H1 (cell line): Measurements from ENCODE around the gene RIMS1. TPM values are rescaled to one million over a fixed set of nuclear protein-coding genes. Genes with fewer than 3 reads are reported as not detected.

Experiments
- CTCF ChIA-PET: fragments of 300-600 bp; sonication (Branson Sonifier 250); formaldehyde crosslinking; loops from one replicate; lab custom pipeline; 2021; ENCODE audit not compliant: partially characterized antibody; lab: Charles Lee
- POLR2A ChIA-PET: fragments of 300-600 bp; sonication (Branson Sonifier 250); formaldehyde crosslinking; loops from one replicate; lab custom pipeline; 2021; ENCODE audit warnings: inconsistent platforms; ENCODE audit not compliant: partially characterized antibody; lab: Charles Lee
- DNase-seq, 2 experiments: peaks; one replicate each; pipeline versions ENCODE4 v3.0.0 to v3.0.0-alpha.2; 2010 to 2022; ENCODE audit warnings: low spot score in 2 of 2, low read depth in 1 of 2, mixed read lengths in 1 of 2
- FAIRE-seq: peaks from 2 replicates; lab custom pipeline; 2011; peaks lifted over from hg19 to GRCh38; lab: Jason Lieb, UNC
- H2AFZ ChIP-seq: 2 replicates; pipeline ENCODE4 v1.8.1; 2012; ENCODE audit warnings: low read length, inconsistent platforms
- H2AK5ac ChIP-seq: 2 replicates; pipeline ENCODE4 v1.6.1; 2013; ENCODE audit warnings: low read depth, low read length
- H2BK120ac ChIP-seq: replicated peaks from 2 replicates; pipeline ENCODE3; 2013; ENCODE audit warnings: low read depth, low read length, inconsistent platforms
- H2BK12ac ChIP-seq: 2 replicates; pipeline ENCODE4 v1.6.1; 2013; ENCODE audit warnings: low read depth, low read length
- H2BK15ac ChIP-seq: 2 replicates; pipeline ENCODE4 v1.6.1; 2013; ENCODE audit warnings: low read length
- H2BK20ac ChIP-seq: 2 replicates; pipeline ENCODE4 v1.6.1; 2013; ENCODE audit warnings: low read length
- H2BK5ac ChIP-seq: 2 replicates; pipeline ENCODE4 v1.6.1; 2013; ENCODE audit warnings: low read depth, low read length
- H3K14ac ChIP-seq: 2 replicates; pipeline ENCODE4 v1.6.1; 2013; ENCODE audit warnings: inconsistent platforms; ENCODE audit not compliant: insufficient read length
- H3K18ac ChIP-seq: 2 replicates; pipeline ENCODE4 v1.6.1; 2013; ENCODE audit warnings: low read length; ENCODE audit errors: extremely low read depth
- H3K23ac ChIP-seq: 2 replicates; pipeline ENCODE4 v1.6.1; 2013; ENCODE audit warnings: inconsistent platforms; ENCODE audit not compliant: insufficient read length
- H3K23me2 ChIP-seq: 2 replicates; pipeline ENCODE4 v1.6.1; 2013; ENCODE audit warnings: low read depth, low read length
- H3K27ac ChIP-seq: 2 replicates; pipeline ENCODE4 v1.6.1; 2011; ENCODE audit warnings: low read depth, low read length, inconsistent platforms
- H3K27me3 ChIP-seq, 4 experiments: replicated peaks in 1 of 4; 1 replicate in 1 of 4; 2 replicates in 3 of 4; pipeline versions ENCODE4 v1.6.1 to v1.8.1; 2011 to 2013; ENCODE audit warnings: low read length in 3 of 4, mild to moderate bottlenecking in 3 of 4, inconsistent platforms in 2 of 4, mixed read lengths in 2 of 4, moderate library complexity in 1 of 4; ENCODE audit not compliant: control insufficient read depth in 3 of 4, insufficient read depth in 3 of 4; ENCODE audit errors: extremely low read depth in 1 of 4
- H3K36me3 ChIP-seq, 4 experiments: 2 replicates each; pipeline versions ENCODE4 v1.6.1 to v1.8.1; 2011 to 2013; ENCODE audit warnings: mild to moderate bottlenecking in 4 of 4, low read length in 3 of 4, moderate library complexity in 2 of 4, control low read depth in 1 of 4, inconsistent platforms in 1 of 4; ENCODE audit not compliant: insufficient read depth in 4 of 4, control insufficient read depth in 2 of 4
- H3K4ac ChIP-seq: replicated peaks from 2 replicates; pipeline ENCODE3; 2013; ENCODE audit warnings: low read length, low read depth, mixed read lengths, inconsistent platforms; ENCODE audit not compliant: insufficient read length
- H3K4me1 ChIP-seq, 4 experiments: replicated peaks in 1 of 4; 1 replicate in 1 of 4; 2 replicates in 3 of 4; pipeline versions ENCODE4 v1.6.1 to v1.8.1; 2011 to 2013; ENCODE audit warnings: low read length in 3 of 4, inconsistent platforms in 2 of 4, mixed read lengths in 1 of 4; ENCODE audit not compliant: insufficient read depth in 4 of 4, control insufficient read depth in 3 of 4
- H3K4me2 ChIP-seq, 2 experiments: 2 replicates each; pipeline versions ENCODE4 v1.6.1 to v1.8.1; 2011 to 2013; ENCODE audit warnings: low read depth in 2 of 2, low read length in 2 of 2, control low read depth in 1 of 2, inconsistent platforms in 1 of 2, mild to moderate bottlenecking in 1 of 2; ENCODE audit not compliant: insufficient read depth in 1 of 2
- H3K4me3 ChIP-seq, 4 experiments: fragments of 200-600, 300-600 bp in 1 of 4; sonication (generic), shearing (Covaris generic), sonication (Bioruptor Twin) in 1 of 4; 2 replicates each; pipeline versions ENCODE4 v1.5.1 to v1.8.1; 2011 to 2016; ENCODE audit warnings: low read length in 4 of 4, low read depth in 3 of 4, control low read depth in 2 of 4, inconsistent platforms in 2 of 4, mild to moderate bottlenecking in 2 of 4, mixed read lengths in 1 of 4, moderate library complexity in 1 of 4; ENCODE audit not compliant: insufficient read depth in 2 of 4; ENCODE audit errors: extremely low read depth in 1 of 4
- H3K56ac ChIP-seq: replicated peaks from 2 replicates; pipeline ENCODE3; 2013; ENCODE audit warnings: low read depth, mild to moderate bottlenecking, mixed read lengths, low read length, inconsistent platforms; ENCODE audit not compliant: insufficient read length
- H3K79me1 ChIP-seq: 2 replicates; pipeline ENCODE4 v1.6.1; 2013; ENCODE audit warnings: low read depth, low read length, control low read depth
- H3K79me2 ChIP-seq, 2 experiments: 2 replicates each; pipeline versions ENCODE4 v1.6.1 to v1.8.1; 2012 to 2013; ENCODE audit warnings: low read length in 2 of 2, mild to moderate bottlenecking in 2 of 2, inconsistent platforms in 1 of 2; ENCODE audit not compliant: insufficient read depth in 2 of 2, control insufficient read depth in 1 of 2
- H3K9ac ChIP-seq, 4 experiments: replicated peaks in 1 of 4; 1 replicate in 1 of 4; 2 replicates in 3 of 4; pipeline versions ENCODE4 v1.6.1 to v1.8.1; 2011 to 2013; ENCODE audit warnings: low read depth in 3 of 4, low read length in 3 of 4, control low read depth in 2 of 4, mild to moderate bottlenecking in 2 of 4, moderate library complexity in 2 of 4, inconsistent platforms in 1 of 4; ENCODE audit errors: extremely low read depth in 1 of 4
- H3K9me3 ChIP-seq, 2 experiments: 2 replicates each; pipeline versions ENCODE4 v1.6.1 to v1.8.1; 2012 to 2013; ENCODE audit warnings: mild to moderate bottlenecking in 2 of 2, moderate library complexity in 2 of 2, control low read depth in 1 of 2, inconsistent platforms in 1 of 2, low read depth in 1 of 2, low read length in 1 of 2, mixed read lengths in 1 of 2; ENCODE audit not compliant: insufficient read depth in 2 of 2
- H4K20me1 ChIP-seq, 2 experiments: replicated peaks in 1 of 2; 2 replicates each; pipeline versions ENCODE3 to v1.8.1; 2011 to 2013; ENCODE audit warnings: inconsistent platforms in 2 of 2, low read length in 2 of 2, mild to moderate bottlenecking in 1 of 2; ENCODE audit not compliant: insufficient read depth in 2 of 2, control insufficient read depth in 1 of 2
- H4K5ac ChIP-seq: 2 replicates; pipeline ENCODE4 v1.6.1; 2013; ENCODE audit warnings: low read length, low read depth, mixed read lengths, inconsistent platforms; ENCODE audit not compliant: insufficient read length
- H4K8ac ChIP-seq: 2 replicates; pipeline ENCODE4 v1.8.0; 2013; ENCODE audit warnings: mild to moderate bottlenecking, moderate library complexity, low read length, inconsistent platforms; ENCODE audit not compliant: insufficient read depth; ENCODE audit errors: extremely low read depth
- H4K91ac ChIP-seq: replicated peaks from 2 replicates; pipeline ENCODE3; 2013; ENCODE audit warnings: low read length, mixed read lengths, inconsistent platforms; ENCODE audit not compliant: insufficient read length
- MAFK ChIP-seq: IDR thresholded peaks from 2 replicates; pipeline ENCODE4 v1.6.1; 2012; ENCODE audit warnings: low read depth, mild to moderate bottlenecking, improper control_type of control experiment, low read length
- TAF1 ChIP-seq: IDR thresholded peaks from 2 replicates; pipeline ENCODE4 v1.6.1; 2011; ENCODE audit warnings: mild to moderate bottlenecking, low read depth, low read length
- WGBS, 2 experiments: shearing (Covaris generic) in 1 of 2; methylation state at CpG; one replicate each; pipeline versions ENCODE4 v1.1.6 to v1.1.7; 2013 to 2015; ENCODE audit warnings: low lambda C conversion rate in 2 of 2, mixed read lengths in 2 of 2, inconsistent platforms in 1 of 2, low coverage in 1 of 2, missing lambda C conversion rate in 1 of 2; ENCODE audit not compliant: insufficient replicate concordance in 2 of 2, insufficient coverage in 1 of 2, insufficient read length in 1 of 2; ENCODE audit errors: extremely low coverage in 1 of 2, missing lambda C conversion rate in 1 of 2; 5-methylcytosine and 5-hydroxymethylcytosine counted together
- polyA plus RNA-seq, 7 experiments: library from polyadenylated mRNA; depleted of rRNA in 3 of 7; stranded (reverse) in 5 of 7; unstranded in 2 of 7; fragments of >200 nt in 5 of 7; fragments of 200-250 nt in 2 of 7; gene quantifications; 1 replicate in 5 of 7; 2 replicates in 1 of 7; 4 replicates in 1 of 7; pipeline versions ENCODE4 v1.2.1 to v1.2.3, GENCODE V29; 2011 to 2013; ENCODE audit warnings: missing spikeins in 2 of 7, mixed read lengths in 2 of 7
- total RNA-seq: library from RNA; stranded (reverse); fragmentation: NEBNext Ultra II Directional; extraction: Animal tissue kit (Norgen Biotek cat#: 25700); gene quantifications from 2 replicates; pipeline ENCODE4 v1.2.1, GENCODE V29; 2021

The RIMS1 gene
- total and polyA plus RNA-seq, 2 of the 8 experiments (the other 6 are each of a cell fraction or from before 2014, with no cell fraction given): 0.63 to 2.3 TPM

DNA sequence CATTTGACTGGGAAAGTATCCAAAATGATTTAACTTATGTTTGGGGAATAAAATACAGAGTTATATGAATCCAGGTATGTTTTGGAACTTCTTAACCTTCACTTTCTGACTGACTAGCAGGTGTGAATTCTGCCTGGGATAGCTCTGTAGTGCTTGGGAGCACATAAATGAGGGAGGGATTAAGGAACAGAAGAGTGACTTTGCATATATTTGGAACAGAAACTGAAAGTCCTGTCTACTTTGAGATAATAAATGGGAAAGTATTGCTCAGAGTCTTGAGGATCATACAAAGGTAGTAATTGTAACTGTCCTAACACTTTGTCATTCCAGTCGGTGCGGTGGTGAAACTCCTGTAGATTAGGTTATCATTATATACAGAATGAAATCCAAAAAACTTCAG lies 317.6 kb downstream of the RIMS1 start:
- POLR2A ChIA-PET: no interaction called here
- TF ChIP-seq MAFK (no peak), TAF1 (no peak)

More for the DNA sequence above, 317.6 kb downstream of the RIMS1 start:
- Histone ChIP-seq H2AK5ac (no peak overlapping the region), H3K23me2 (no peaks in the 10 kb centered on the region), H3K23ac (no peak overlapping the region), H3K9ac (no peak overlapping the region), H3K79me2 (no peaks in the 10 kb centered on the region), H2BK5ac (no peak overlapping the region), H4K8ac (no peak overlapping the region), H3K79me1 (no peaks in the 10 kb centered on the region), H3K56ac (no peak overlapping the region), H3K4me2 (no peak overlapping the region), H3K4me3 (no peak overlapping the region), H3K9me3 (no peaks in the 10 kb centered on the region), H3K18ac (no peak overlapping the region), H2BK12ac (no peak overlapping the region), H3K4ac (no peak overlapping the region), H3K27ac (no peak overlapping the region), H4K20me1 (no peaks in the 10 kb centered on the region), H2BK15ac (no peak overlapping the region), H4K91ac (no peak overlapping the region), H4K5ac (no peak overlapping the region), H3K36me3 (no peaks in the 10 kb centered on the region), H2BK120ac (no peak overlapping the region), H3K27me3 (no peaks in the 10 kb centered on the region), H3K14ac (no peak overlapping the region), H3K4me1 (no peaks in the 10 kb centered on the region), H2BK20ac (no peak overlapping the region), H2AFZ (no peak overlapping the region)
- CTCF ChIA-PET: interaction anchor here (1.2 kb wide), 1 partner anchor 21 kb away, joined by 4 read pairs; no protein-coding TSS in a partner anchor
- no peak for FAIRE-seq
- DNase-seq: no peak
- 81% methylated on average over 2 of the region's 2 CpGs; no CpG with 5 or more reads in 1 of the 2 experiments for WGBS, 2 experiments
